ENCODE measurements around the gene GGT1.
"Not testable (repeated sequence)": the region's sequence is repeated elsewhere in the genome, so short reads cannot be mapped to it uniquely, and the experiment has no call there.

The GGT1 gene

GRCh38 chr22:24584166-24584790 is 18.7 kb upstream of the GGT1 start:
- FAIRE-seq: no peak

GRCh38 chr22:24584871-24585411 is 18.1 kb upstream of the GGT1 start:
- FAIRE-seq: no peak

GRCh38 chr22:24585461-24585860 is 17.5 kb upstream of the GGT1 start:
- FAIRE-seq: no peak

- no peak for FAIRE-seq
Measured at GRCh38 chr22:24585927-24586546, 17.0 kb upstream of the GGT1 start.

DNA sequence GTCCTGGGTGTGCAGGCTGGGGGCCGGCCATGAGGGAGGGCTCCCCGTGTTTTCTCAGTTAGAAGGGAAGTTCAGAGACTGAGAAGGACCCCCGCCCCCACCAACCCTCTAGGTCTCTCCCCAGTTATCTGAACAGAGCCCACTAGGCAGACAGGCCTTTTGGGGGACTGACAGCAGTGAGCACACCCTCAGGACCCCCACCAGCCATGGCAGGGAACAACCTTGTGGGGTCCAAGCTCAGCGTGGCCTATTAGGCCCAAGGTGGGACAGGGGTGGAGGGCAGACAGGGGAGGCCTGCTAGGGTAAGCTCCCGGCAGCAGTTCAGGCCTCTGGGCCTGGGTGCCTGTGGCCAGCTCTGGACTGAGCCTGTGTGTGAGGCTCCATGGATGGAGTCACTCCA is 15.7 kb upstream of the GGT1 start:
- no peak for FAIRE-seq

DNA sequence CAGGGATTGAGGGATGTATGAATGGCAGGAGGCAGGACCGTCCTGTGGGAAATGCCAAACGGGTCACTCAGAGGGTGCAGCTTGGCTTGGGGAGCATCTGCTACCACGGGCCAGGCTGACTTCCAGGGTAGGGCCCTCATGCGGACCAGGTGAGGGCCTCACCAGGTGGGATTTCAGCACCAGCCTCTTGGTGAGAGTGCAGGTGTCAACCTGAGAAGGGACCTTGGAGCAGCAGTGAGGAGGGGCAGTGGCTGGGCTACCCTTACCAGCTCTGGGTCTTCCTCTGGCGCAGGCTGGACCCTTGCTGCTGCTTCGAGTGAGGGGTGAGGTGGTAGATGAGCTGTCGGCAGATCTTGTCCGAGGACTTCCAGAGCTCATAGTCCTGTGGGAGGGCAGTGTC is 15.0 kb upstream of the GGT1 start:
- FAIRE-seq: no peak

GRCh38 chr22:24588381-24588756 is 14.6 kb upstream of the GGT1 start:
- FAIRE-seq: no peak

- FAIRE-seq: no peak
Measured at GRCh38 chr22:24588757-24589481, 14.1 kb upstream of the GGT1 start.

- FAIRE-seq: no peak
Measured at GRCh38 chr22:24589518-24590030, 13.4 kb upstream of the GGT1 start.

- FAIRE-seq: no peak
Measured at GRCh38 chr22:24590596-24591173, 12.3 kb upstream of the GGT1 start.

- FAIRE-seq: no peak
Measured at GRCh38 chr22:24591286-24591830, 11.6 kb upstream of the GGT1 start.

DNA sequence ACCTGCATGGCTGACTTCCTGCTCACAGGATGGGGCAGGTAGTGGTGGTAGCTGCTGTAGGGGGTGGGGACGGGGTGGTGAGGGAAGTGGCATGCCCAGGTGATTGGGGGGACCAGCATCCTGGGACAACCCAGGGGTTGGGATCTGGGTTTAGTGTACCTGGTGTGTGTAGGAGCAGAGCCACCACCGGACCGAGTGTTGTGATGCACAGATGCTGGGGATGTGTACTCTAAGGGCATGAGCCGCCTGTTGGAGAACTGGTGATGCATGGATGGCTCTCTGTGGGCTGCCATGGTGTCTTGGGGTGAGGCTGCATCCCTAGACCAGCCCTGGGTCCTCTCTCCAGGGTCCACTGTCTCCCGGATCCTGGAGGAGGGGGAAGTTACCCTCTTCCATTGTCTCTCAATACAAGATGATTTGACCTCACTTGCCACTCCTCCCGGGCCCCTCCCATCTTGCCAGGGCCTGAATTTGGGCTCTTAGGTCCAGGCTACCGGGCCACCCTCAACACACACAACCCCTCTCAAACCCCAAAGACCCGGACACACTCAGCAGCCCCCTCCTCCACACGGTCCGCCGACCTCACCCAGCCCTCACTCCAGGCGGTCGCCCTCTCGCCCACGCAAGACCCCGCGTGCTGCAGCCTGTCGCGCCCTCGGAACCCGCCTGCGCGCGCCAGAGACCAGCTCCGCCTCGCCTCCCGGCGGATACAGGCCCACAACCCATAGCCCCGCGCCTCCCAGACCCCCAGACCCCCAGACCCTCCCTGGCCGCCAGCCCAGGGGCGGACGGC is 10.7 kb upstream of the GGT1 start:
- no peak for FAIRE-seq

DNA sequence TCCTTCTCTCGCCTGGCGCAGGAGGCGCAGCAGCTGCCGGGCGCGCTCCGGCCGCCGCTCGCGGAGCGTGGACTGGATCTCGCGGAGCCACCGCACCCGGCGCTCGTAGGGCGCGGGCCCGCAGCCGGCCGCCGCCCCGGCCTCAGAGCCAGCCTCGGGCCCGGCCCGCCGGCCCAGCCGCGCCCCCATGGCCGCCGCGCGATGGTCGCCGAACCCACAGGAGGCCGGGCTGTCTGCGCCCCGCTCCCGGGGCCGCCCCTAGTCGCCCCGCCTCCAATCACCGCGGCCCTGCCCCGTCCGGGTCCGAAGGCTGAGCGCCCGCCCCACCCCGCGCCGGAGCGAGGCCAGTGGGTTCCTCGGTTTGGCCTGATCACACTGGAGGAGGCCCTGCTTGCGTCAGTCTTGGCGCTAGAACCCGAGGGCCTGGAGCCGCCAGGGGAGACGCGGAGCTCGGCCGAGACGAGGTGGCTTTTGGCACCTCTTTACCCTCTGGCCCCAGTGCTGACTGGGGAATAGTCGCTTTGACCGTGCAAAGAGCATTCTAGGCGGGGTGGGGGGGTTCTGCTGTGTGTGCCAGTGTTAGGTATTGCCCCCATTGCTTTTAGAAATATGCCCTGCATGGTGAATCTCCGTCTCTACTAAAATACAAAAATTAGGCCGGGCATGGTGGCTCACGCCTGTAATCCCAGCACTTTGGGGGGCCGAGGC is 10.0 kb upstream of the GGT1 start, which contains the start of gene LRRC75B:
Gene LRRC75B (minus strand): TSS at position 223 of the 708 bp plus-strand sequence. CDS start 34 bp downstream, at position 189.
- FAIRE-seq: no peak

GRCh38 chr22:24593559-24593835 is 9.5 kb upstream of the GGT1 start:
- FAIRE-seq: not testable (repeated sequence)

GRCh38 chr22:24593836-24594568 is 9.0 kb upstream of the GGT1 start:
- FAIRE-seq: no peak

DNA sequence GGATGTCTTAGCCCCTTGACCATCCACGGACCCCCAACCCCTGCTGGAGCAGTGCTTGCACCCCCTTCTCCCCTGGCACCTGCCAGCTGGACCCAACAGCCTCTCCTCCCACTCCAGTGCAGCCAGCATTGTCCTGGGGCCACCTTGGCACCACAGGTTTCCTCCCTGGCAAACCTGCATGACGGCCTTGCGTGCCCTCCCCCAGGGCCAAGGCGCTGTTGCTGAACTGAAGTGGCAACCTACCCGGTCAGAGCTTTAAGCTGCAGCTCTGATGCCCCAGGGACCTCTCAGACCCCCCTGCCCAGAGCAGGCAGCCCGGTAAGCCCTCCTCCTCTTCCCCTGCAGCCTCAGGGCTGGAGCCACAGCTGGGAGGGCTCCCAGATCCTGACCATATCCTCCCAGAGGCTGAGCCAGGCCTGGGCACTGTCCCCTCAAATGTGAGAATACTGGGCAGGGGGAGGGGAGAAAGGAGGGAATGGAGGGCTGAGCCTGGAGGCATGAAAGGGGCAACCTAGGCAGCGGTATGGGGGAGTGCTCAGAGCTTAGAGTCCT is 8.3 kb upstream of the GGT1 start:
- no peak for FAIRE-seq

- FAIRE-seq: no peak
Measured at GRCh38 chr22:24595228-24595627, 7.8 kb upstream of the GGT1 start.

GRCh38 chr22:24595863-24596262 is 7.1 kb upstream of the GGT1 start:
- FAIRE-seq: no peak

DNA sequence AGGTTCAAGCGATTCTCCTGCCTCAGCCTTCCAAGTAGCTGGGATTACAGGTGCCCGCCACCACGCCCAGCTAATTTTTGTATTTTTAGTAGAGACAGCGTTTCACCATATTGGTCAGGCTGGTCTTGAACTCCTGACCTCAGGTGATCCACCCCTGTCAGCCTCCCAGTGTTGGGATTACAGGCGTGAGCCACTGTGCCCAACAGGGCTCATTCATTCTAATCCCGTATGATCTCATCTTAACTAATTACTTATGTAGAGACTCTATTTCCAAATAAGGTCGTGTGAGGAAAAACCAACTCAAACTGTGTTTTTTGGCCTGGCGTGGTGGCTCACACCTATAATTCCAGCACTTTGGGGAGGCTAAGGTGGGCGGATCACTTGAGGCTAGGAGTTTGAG is 5.9 kb upstream of the GGT1 start:
- FAIRE-seq: not testable (repeated sequence)

DNA sequence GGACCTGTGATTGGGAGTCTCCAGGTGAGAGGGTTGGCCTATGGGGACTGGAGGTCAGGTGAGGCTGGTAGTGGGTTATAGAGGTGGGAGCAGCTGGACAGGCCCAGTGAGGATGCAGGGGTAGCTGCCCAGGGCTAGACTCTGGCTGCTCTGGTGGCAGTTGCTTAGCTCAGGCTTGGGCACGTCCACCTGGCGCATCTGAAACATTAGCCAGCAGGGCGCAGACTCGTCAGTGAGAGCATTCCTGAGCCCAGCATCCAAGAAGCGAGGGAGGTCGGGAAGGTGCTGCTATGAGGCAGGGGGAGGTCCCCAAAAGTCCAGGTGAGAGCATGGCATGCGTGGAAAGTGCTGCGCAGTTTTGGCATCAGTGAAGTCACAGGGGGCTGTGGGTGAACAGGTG is 3.5 kb upstream of the GGT1 start:
- no peak for FAIRE-seq

Measured in colon (tissue), 2 donors.